B cell (primary cell): ENCODE measurements around the gene CRYBA2.

Experiments used
- CTCF ChIP-seq: fragments of 200-600 bp; IDR thresholded peaks from one replicate; pipeline ENCODE4 v1.8.0; 2022; ENCODE audit warnings: antibody characterized with exemption, mild to moderate bottlenecking
- EZH2 ChIP-seq: IDR thresholded peaks from 2 replicates; pipeline ENCODE4 v1.6.1; 2012; ENCODE audit warnings: borderline replicate concordance, low read depth, mild to moderate bottlenecking, moderate library complexity, low read length; ENCODE audit not compliant: insufficient read depth, poor library complexity, severe bottlenecking

GRCh38 chr2:218964041-218964771 lies 29.0 kb downstream of the CRYBA2 start:
- TF ChIP-seq EZH2 (no peak), CTCF (no peak)
